WERI-Rb-1 (cell line): Measurements from ENCODE around the gene TAPT1.

Experiments used
- DNase-seq: peaks from one replicate; pipeline ENCODE4 v3.0.0-alpha.2; 2020
- H3K27ac ChIP-seq: fragments of 250-450 bp; sonication (Bioruptor Pico); 2 replicates; pipeline ENCODE4 v1.5.1; 2020; ENCODE audit warnings: mild to moderate bottlenecking, moderate library complexity
- H3K27me3 ChIP-seq: fragments of 250-450 bp; sonication (Bioruptor Pico); 2 replicates; pipeline ENCODE4 v1.5.1; 2021; ENCODE audit warnings: mild to moderate bottlenecking, low read depth, moderate library complexity; ENCODE audit not compliant: insufficient read depth, severe bottlenecking
- H3K36me3 ChIP-seq: fragments of 250-450 bp; sonication (Bioruptor Pico); 2 replicates; pipeline ENCODE4 v1.5.1; 2020; ENCODE audit warnings: mild to moderate bottlenecking, moderate library complexity
- H3K4me3 ChIP-seq: 2 replicates; pipeline ENCODE4 v1.5.1; 2011; ENCODE audit warnings: low read depth, mild to moderate bottlenecking, control low read depth, low read length
- H3K9me3 ChIP-seq: fragments of 250-450 bp; sonication (Bioruptor Pico); 2 replicates; pipeline ENCODE4 v1.5.1; 2021; ENCODE audit warnings: mild to moderate bottlenecking, moderate library complexity; ENCODE audit not compliant: severe bottlenecking
- TF ChIP-seq, protein P1 (sequence below): IDR thresholded peaks from 2 replicates; pipeline ENCODE4 v1.5.1; 2011; ENCODE audit warnings: low read depth, mild to moderate bottlenecking, control low read depth, inconsistent platforms, low read length

Gene TAPT1

DNA sequence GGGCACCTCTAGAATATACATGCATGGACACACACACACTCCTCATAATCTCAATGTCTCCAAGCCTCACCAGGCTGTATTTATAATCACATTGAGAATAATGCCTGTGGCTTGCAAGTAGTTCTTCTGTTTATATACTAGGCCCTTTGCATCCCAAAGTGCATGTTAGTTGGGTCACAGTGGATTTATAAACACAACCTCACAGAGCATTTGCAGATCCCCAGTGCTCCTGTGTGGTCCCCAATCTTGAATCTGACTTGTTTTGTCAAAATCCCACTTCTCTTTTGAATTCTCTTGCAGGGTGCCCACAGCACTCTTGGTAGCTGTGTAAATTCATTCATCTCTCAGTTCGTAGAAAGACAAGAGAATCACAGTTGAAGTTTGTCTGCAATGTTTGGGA is 92.9 kb downstream of the TAPT1 start:
- DNase-seq = no peak
- no peaks in the 10 kb centered on the region for H3K27me3 ChIP-seq
- no peaks in the 10 kb centered on the region for H3K36me3 ChIP-seq
- TF ChIP-seq, protein P1, sequence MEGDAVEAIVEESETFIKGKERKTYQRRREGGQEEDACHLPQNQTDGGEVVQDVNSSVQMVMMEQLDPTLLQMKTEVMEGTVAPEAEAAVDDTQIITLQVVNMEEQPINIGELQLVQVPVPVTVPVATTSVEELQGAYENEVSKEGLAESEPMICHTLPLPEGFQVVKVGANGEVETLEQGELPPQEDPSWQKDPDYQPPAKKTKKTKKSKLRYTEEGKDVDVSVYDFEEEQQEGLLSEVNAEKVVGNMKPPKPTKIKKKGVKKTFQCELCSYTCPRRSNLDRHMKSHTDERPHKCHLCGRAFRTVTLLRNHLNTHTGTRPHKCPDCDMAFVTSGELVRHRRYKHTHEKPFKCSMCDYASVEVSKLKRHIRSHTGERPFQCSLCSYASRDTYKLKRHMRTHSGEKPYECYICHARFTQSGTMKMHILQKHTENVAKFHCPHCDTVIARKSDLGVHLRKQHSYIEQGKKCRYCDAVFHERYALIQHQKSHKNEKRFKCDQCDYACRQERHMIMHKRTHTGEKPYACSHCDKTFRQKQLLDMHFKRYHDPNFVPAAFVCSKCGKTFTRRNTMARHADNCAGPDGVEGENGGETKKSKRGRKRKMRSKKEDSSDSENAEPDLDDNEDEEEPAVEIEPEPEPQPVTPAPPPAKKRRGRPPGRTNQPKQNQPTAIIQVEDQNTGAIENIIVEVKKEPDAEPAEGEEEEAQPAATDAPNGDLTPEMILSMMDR = no peak
- H3K27ac ChIP-seq = no peak overlapping the region
- H3K9me3 ChIP-seq = peaks cover 11% of the 10 kb centered on the region
- no peak overlapping the region for H3K4me3 ChIP-seq

DNA sequence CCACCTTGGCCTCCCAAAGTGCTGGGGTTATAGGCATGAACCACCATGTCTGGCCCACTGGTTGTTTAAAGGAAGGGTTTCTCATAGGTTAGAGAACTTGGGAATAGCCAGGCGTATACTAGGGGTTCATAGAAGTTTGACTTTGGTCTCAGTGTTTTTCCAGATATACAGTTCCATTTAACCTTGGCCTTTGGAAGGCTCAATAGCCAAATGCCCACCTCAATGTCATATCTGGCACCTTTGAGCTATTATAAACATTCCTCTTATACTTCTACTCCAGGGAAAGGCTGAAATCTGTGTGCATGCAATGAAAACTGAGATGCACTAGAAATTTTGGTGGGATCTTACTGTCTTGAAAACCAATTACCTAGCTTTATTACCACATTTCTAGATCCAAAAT is 95.0 kb downstream of the TAPT1 start:
- H3K27ac ChIP-seq = no peak overlapping the region
- DNase-seq = no peak

DNA sequence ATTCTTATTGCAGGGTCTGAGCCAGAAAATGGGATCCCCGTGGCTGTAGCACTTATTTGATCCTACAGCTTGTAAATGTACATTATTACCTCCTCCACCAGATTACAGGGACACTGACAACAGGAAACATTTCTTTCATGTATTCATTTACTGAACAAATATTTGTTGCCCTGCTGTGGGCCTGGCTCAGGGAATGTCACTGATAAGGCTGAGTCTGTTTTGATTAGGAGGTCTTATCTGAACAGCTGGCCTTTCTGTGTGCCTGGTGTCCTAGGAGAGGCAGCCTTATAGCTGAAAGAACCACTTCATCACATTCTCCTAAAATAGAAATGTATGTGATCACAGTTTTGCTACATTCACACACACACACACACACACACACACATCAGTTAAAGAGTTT is 96.9 kb downstream of the TAPT1 start:
- Histone ChIP-seq H3K9me3 (peaks cover 3% of the 10 kb centered on the region), H3K27me3 (no peaks in the 10 kb centered on the region), H3K27ac (no peak overlapping the region), H3K4me3 (no peak overlapping the region), H3K36me3 (no peaks in the 10 kb centered on the region)
- TF ChIP-seq, protein P1 = no peak
- no peak for DNase-seq

More for the DNA sequence above, 95.0 kb downstream of the TAPT1 start:
- Histone ChIP-seq H3K4me3 (no peak overlapping the region), H3K27me3 (no peaks in the 10 kb centered on the region), H3K36me3 (no peaks in the 10 kb centered on the region), H3K9me3 (peaks cover 11% of the 10 kb centered on the region)
- TF ChIP-seq, protein P1 = no peak

DNA sequence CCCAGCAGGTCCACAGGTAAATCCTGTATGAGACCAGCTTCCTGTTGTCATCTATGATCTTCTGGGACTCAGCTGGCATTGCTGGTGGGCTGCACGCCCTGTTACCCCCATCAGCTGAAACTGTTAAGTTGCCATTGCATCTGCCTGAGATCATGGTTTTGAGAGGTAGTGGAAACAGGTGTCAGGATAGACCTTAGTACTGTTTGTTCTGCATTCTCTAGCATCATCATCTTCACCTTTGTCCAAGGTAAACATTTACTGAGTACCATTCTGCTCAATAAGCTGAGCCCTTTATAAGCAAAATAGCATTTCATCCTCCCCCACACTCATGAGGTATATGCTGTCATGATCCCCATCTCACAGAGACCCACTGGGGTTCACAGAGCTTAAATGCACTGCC is 99.6 kb downstream of the TAPT1 start:
- no peaks in the 10 kb centered on the region for H3K36me3 ChIP-seq
- no peak for DNase-seq
- TF ChIP-seq, protein P1 = no peak

DNA sequence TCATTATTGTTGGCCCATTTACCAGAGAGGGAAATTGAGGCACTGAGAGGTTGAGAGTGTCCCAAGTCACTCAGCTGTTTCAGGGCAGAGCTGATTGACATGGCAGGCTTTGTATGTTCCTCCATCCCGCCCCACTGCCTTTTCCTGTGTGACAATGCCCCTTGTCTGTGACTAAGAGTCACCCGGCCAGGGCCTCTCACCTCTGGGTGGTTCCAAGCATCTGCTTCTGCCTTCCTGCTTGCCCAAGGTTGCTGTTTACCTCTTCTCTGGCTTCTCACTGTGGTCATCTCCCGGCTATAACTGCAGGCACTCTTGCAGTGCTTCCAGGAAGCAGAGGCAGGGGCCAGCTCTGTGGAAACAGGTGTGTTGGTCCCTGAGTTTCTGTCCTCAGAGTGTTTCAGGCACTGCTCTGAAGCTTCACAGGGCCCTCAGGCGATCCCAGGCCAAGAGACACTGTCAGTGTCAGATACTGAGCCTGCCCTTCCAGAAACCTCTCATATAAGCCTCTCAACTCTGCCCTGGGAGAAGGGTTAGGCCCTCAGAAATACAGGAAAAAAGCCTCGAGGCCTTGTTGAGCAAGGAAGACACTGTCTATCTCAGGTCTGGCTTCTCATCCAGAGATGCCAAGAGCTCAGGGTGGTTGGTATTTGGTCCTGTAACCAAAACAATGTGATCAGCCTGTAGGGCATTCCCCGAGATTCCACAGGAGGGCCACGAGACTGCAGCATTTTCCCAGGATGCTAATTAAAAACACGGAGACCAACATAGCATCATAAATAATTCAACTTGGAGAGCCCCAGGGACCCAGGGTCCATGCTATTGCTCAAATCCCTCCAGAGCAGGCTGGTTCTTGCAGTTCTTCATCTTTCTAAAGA is 100.5 kb downstream of the TAPT1 start:
- H3K27ac ChIP-seq = no peak overlapping the region
- TF ChIP-seq, protein P1 = peak; percentile 35; the same call in 1 of the 2 replicates
- H3K4me3 ChIP-seq = no peak overlapping the region
- no peaks in the 10 kb centered on the region for H3K36me3 ChIP-seq
- H3K27me3 ChIP-seq = no peaks in the 10 kb centered on the region
- no peaks in the 10 kb centered on the region for H3K9me3 ChIP-seq
- no peak for DNase-seq

More for the DNA sequence above, 99.6 kb downstream of the TAPT1 start:
- H3K9me3 ChIP-seq = no peaks in the 10 kb centered on the region
- no peaks in the 10 kb centered on the region for H3K27me3 ChIP-seq
- no peak overlapping the region for H3K27ac ChIP-seq
- no peak overlapping the region for H3K4me3 ChIP-seq

DNA sequence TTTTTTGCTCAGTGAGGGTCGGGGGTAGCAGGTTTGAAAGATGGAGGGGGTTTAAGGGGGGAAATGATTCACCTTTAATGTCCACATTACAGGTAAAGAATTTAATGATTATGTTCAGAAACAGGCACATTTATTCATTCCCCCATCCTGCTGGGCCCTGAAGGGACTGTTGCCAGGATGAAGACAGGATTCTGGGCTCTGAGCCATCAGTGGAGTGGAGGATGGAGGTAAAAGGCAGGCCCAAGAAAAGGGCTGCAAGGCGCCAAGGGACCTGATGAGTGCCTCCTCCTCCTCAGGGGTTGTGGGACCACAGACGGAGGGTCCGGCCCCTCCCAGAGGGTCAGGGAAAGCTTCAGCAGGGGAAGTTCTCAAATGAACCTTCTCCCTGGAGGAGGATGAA is 102.0 kb downstream of the TAPT1 start:
- Histone ChIP-seq H3K9me3 (no peaks in the 10 kb centered on the region), H3K36me3 (no peaks in the 10 kb centered on the region), H3K27ac (no peak overlapping the region), H3K27me3 (no peaks in the 10 kb centered on the region), H3K4me3 (no peak overlapping the region)
- TF ChIP-seq, protein P1 = no peak
- DNase-seq = no peak
